ENCODE data around the gene GFY. TPM values are rescaled to one million over a fixed set of nuclear protein-coding genes. Genes with fewer than 3 reads are reported as not detected.

Gene GFY
- total RNA-seq, 2 experiments from 2014 or later = not detected

DNA sequence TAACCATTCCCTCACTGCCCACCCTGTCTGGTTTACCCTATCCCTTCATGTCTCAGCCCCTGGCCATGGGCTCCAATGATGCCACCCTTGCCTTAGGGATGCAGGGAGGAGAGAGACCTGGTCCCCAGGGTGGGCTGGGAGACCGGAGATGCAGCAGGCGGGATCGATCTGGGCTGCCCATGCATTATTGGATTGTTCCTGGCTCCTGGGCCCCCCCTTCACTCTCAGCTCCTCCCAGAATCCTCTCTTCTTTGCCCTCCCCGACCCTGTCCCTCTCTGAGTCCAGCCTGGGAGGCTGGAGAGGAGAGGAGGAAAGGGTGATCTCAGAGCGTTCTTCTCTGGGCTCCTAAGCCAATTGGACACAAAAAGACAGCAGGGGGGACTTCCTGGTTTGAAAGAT, 31.3 kb upstream of the GFY start:
- Mint-ChIP-seq H3K27ac (no peak overlapping the region), H3K27me3 (ENCODE audit: low read depth) (peaks cover 8% of the 10 kb centered on the region), H3K4me1 (ENCODE audit: low read depth) (peaks cover 27% of the 10 kb centered on the region), H3K4me3 (no peak overlapping the region), H3K36me3 (ENCODE audit: low read depth) (no peaks in the 10 kb centered on the region), H3K9me3 (ENCODE audit: insufficient read depth) (no peaks in the 10 kb centered on the region)
- CTCF ChIA-PET = interaction anchor here (1.0 to 1.3 kb wide), 2 partner anchors 16 to 82 kb away, joined by 3 to 4 read pairs; no protein-coding TSS in a partner anchor
- POLR2A ChIA-PET = no interaction called here
- no peak for ATAC-seq
- no peak for DNase-seq

DNA sequence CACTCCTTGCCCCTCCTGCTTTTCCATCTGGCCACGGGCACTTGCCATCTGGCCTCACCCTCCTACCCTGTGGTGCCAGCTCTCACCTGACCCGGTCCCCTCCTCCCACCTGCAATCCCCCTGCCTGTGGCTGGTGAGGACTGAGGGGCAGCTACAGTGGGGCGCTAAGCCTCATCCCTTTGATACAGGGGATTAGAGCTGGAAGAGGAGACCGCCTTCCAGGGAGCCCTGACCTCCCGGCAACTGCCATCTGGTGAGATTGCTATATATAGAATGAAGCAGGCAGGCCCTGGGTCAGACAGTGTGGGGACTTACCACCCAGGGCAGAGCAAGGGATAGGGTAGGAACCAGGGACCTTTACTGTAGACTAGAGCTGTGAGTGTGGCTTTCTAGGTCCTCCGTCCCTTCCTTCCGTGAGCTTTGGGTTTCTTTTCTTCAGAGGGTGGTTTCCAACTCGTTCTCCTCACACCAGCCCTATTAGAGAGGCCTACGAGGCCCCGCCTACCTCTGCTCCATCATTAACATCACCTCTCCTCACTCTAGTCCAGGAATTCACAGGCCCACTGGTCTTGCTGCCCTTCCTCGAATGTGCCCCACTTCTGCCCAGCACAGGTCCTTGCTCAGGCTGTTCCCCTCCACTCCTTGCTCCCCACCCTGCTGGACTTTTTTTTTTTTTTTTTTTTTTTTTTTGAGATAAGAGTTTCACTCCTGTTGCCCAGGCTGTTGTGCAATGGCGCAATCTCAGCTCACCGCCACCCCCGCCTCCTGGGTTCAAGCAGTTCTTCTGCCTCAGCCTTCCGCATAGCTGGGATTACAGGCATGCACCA, 29.4 kb upstream of the GFY start:
- POLR2A ChIA-PET = no interaction called here
- CTCF ChIA-PET = interaction anchor here (0.7 to 0.9 kb wide), 2 partner anchors 26 to 75 kb away, joined by 3 read pairs; no protein-coding TSS in a partner anchor
- Mint-ChIP-seq H3K9me3 (ENCODE audit: insufficient read depth) (no peaks in the 10 kb centered on the region), H3K36me3 (ENCODE audit: low read depth) (no peaks in the 10 kb centered on the region), H3K27ac (no peak overlapping the region), H3K4me1 (ENCODE audit: low read depth) (peaks cover 27% of the 10 kb centered on the region), H3K4me3 (no peak overlapping the region), H3K27me3 (ENCODE audit: low read depth) (peaks cover 8% of the 10 kb centered on the region)
- no peak for DNase-seq
- ATAC-seq = no peak

DNA sequence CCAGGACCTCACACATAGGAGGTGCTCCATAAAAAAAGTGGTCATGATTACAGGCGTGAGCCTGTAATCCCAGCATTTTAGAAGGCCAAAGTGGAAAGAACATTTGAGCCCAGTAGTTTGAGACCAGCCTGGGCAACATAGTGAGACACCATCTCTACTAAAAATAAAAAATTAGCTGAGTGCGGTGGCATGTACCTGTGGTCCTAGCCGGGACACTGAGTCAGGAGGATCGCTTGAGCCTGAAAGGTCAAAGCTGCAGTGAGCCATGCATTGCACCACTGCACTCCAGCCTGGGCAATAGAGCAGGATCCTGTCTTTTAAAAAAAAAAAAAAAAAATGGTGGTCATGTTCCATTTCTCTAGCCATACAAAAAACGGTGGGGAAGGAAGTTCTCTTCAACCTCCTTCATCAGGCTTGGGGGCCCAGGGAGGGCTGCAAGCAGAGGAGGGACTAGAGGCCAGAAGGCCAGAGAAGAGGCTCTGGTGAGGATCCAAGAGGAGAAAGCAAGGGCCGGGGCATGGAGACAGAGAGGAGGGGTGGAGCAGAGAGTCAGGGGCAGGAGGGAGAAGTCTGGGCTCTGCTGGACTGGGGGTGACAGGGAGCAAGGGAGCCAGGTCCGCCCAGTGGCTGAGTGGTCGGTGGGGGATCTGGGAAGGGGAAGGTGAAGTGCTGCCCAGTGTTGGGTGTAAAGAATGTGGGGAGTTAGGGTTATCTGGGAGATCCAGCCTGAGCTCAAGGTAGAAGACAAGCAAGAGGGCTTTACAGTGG, 28.3 kb upstream of the GFY start:
- no peak overlapping the region for H3K27ac Mint-ChIP-seq
- no peaks in the 10 kb centered on the region for H3K9me3 Mint-ChIP-seq (ENCODE audit: insufficient read depth)

DNA sequence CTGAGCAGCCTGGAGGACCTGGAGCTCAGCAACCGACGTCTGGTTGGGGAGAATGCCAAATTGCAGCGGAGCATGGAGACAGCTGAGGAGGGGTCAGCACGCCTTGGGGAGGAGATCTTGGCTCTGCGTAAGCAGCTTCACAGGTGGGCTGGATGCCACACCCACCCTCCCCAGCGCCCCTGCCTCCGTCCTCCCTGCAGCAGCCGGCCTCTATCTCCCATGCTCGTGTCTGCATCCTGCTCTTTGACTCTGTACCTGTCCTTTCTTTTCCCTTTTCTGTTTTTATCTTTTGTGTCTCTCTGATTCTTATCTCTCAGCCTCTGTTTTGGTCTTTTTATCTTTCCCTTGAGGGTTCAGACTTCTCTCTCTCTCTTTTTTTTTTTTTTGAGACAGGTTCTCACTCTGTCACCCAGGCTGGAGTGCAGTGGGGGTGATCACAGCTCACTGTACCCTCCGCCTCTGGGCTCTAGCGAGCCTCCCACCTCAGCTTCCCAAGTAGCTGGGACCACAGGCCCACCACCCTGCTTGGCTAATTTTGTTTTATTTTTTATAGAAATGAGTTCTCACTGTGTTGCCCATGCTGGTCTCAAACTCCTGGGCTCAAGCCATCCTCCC, 27.1 kb upstream of the GFY start:
- ATAC-seq = no peak
- POLR2A ChIA-PET = interaction anchor here (0.6 kb wide), 1 partner anchor 169 kb away, joined by 3 read pairs; no protein-coding TSS in a partner anchor
- Mint-ChIP-seq H3K9me3 (ENCODE audit: insufficient read depth) (no peaks in the 10 kb centered on the region), H3K4me1 (ENCODE audit: low read depth) (peaks cover 12% of the 10 kb centered on the region), H3K36me3 (ENCODE audit: low read depth) (no peaks in the 10 kb centered on the region), H3K4me3 (no peak overlapping the region), H3K27ac (peak overlapping the region; percentile 55), H3K27me3 (ENCODE audit: low read depth) (peaks cover 8% of the 10 kb centered on the region)
- no peak for DNase-seq
- CTCF ChIA-PET = no interaction called here

More for the DNA sequence above, 28.3 kb upstream of the GFY start:
- no peak overlapping the region for H3K4me3 Mint-ChIP-seq
- DNase-seq = no peak
- no peaks in the 10 kb centered on the region for H3K36me3 Mint-ChIP-seq (ENCODE audit: low read depth)
- H3K4me1 Mint-ChIP-seq (ENCODE audit: low read depth) = peaks cover 18% of the 10 kb centered on the region
- peaks cover 8% of the 10 kb centered on the region for H3K27me3 Mint-ChIP-seq (ENCODE audit: low read depth)
- ChIA-PET CTCF (no interaction called here), POLR2A (no interaction called here)
- ATAC-seq = no peak

DNA sequence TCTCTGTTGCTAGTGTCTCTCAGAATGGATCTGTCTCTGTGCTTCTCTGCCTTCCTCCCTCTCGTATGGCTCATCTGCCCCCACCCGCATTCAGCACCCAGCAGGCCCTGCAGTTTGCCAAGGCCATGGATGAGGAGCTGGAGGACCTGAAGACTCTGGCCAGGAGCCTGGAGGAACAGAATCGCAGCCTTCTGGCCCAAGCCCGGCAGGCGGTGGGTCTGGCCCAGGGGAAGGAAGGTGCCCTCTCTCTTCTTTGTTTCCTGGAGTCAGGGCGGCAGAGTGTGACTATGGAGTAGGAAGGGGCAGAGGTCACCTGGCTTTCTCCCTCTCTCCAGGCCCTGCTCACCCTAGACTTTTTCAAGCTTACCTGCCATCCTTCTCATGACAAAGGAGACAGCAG, 26.3 kb upstream of the GFY start:
- POLR2A ChIA-PET = no interaction called here
- no peak for DNase-seq
- no peak overlapping the region for H3K4me3 Mint-ChIP-seq
- no peaks in the 10 kb centered on the region for H3K36me3 Mint-ChIP-seq (ENCODE audit: low read depth)
- H3K27me3 Mint-ChIP-seq (ENCODE audit: low read depth) = peaks cover 8% of the 10 kb centered on the region
- no peak for ATAC-seq
- no peak overlapping the region for H3K27ac Mint-ChIP-seq
- CTCF ChIA-PET = no interaction called here
- H3K9me3 Mint-ChIP-seq (ENCODE audit: insufficient read depth) = no peaks in the 10 kb centered on the region
- H3K4me1 Mint-ChIP-seq (ENCODE audit: low read depth) = peaks cover 17% of the 10 kb centered on the region

DNA sequence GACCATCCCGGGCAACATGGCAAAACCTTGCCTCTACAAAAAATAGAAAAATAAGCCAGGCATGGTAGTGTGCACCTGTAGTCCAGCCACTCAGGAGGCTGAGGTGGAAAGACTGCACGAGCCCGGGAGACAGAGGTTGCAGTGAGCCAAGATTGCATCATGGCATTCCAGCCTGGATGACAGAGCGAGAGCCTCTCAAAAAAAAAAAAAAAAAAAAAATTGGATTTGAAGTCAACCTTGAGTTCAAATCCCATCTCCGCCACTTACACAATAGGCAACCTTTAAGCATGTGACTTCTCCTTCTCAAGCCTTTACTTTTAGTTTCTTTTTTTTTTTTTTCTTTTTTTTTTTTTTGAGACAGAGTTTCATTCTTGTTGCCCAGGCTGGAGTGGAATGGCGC, 25.2 kb upstream of the GFY start:
- POLR2A ChIA-PET = no interaction called here
- CTCF ChIA-PET = interaction anchor here (1.5 kb wide), 1 partner anchor 74 kb away, joined by 3 read pairs; no protein-coding TSS in a partner anchor
- no peak for DNase-seq

GRCh38 chr19:49403404-49404187, 21.6 kb upstream of the GFY start:
- Mint-ChIP-seq H3K4me1 (ENCODE audit: low read depth) (peaks cover 30% of the 10 kb centered on the region), H3K27ac (no peak overlapping the region), H3K9me3 (ENCODE audit: insufficient read depth) (no peaks in the 10 kb centered on the region), H3K27me3 (ENCODE audit: low read depth) (peaks cover under 1% of the 10 kb centered on the region), H3K36me3 (ENCODE audit: low read depth) (no peaks in the 10 kb centered on the region), H3K4me3 (no peak overlapping the region)
- ChIA-PET POLR2A (no interaction called here), CTCF (interaction anchor here (1.0 to 2.2 kb wide), 3 partner anchors 12 to 67 kb away, joined by 3 to 10 read pairs (median 6); no protein-coding TSS in a partner anchor)
- DNase-seq (no peak), ATAC-seq (no peak)

More for the DNA sequence above, 25.2 kb upstream of the GFY start:
- ATAC-seq = no peak
- Mint-ChIP-seq H3K9me3 (ENCODE audit: insufficient read depth) (no peaks in the 10 kb centered on the region), H3K27me3 (ENCODE audit: low read depth) (peaks cover 8% of the 10 kb centered on the region), H3K4me1 (ENCODE audit: low read depth) (peaks cover 17% of the 10 kb centered on the region), H3K4me3 (no peak overlapping the region), H3K27ac (no peak overlapping the region), H3K36me3 (ENCODE audit: low read depth) (no peaks in the 10 kb centered on the region)

DNA sequence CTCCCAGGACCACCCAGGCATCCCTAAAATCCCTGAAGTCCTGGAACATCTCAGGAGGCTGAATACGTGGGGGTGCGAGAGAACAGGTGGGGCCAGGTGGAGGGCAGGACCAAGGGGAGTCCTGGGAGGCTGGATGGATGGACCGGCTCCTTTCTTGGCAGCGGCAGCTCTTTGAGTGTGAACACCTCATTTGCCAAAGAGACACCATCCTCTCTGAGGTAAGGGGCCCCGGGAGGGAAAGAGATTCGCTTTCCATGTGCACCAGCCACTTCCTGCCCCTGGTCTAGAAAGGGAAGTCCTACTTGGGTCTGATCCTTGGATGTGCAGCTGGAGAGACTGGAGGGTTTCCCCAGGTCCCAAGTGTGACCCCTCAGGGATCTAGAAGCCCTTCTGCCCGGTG, 18.1 kb upstream of the GFY start:
- ChIA-PET POLR2A (no interaction called here), CTCF (interaction anchor here (1.2 to 8.6 kb wide), 3 partner anchors 14 to 18 kb away, joined by 4 to 52 read pairs (median 4); partner anchors contain the start of gene GFY)
- Mint-ChIP-seq H3K27ac (no peak overlapping the region), H3K9me3 (ENCODE audit: insufficient read depth) (no peaks in the 10 kb centered on the region), H3K36me3 (ENCODE audit: low read depth) (no peaks in the 10 kb centered on the region), H3K4me1 (ENCODE audit: low read depth) (peaks cover 59% of the 10 kb centered on the region), H3K4me3 (no peak overlapping the region), H3K27me3 (ENCODE audit: low read depth) (no peaks in the 10 kb centered on the region)
- no peak for DNase-seq
- no peak for ATAC-seq

GRCh38 chr19:49407482-49408015, 17.6 kb upstream of the GFY start:
- Mint-ChIP-seq H3K9me3 (ENCODE audit: insufficient read depth) (no peaks in the 10 kb centered on the region), H3K4me3 (no peak overlapping the region), H3K36me3 (ENCODE audit: low read depth) (no peaks in the 10 kb centered on the region), H3K4me1 (ENCODE audit: low read depth) (peaks cover 63% of the 10 kb centered on the region), H3K27ac (peak overlapping the region; percentile 1), H3K27me3 (ENCODE audit: low read depth) (peaks cover 3% of the 10 kb centered on the region)
- no peak for DNase-seq
- ATAC-seq = no peak
- POLR2A ChIA-PET = no interaction called here
- CTCF ChIA-PET = interaction anchor here (8.6 kb wide), 1 partner anchor 16 kb away, joined by 52 read pairs; no protein-coding TSS in a partner anchor

DNA sequence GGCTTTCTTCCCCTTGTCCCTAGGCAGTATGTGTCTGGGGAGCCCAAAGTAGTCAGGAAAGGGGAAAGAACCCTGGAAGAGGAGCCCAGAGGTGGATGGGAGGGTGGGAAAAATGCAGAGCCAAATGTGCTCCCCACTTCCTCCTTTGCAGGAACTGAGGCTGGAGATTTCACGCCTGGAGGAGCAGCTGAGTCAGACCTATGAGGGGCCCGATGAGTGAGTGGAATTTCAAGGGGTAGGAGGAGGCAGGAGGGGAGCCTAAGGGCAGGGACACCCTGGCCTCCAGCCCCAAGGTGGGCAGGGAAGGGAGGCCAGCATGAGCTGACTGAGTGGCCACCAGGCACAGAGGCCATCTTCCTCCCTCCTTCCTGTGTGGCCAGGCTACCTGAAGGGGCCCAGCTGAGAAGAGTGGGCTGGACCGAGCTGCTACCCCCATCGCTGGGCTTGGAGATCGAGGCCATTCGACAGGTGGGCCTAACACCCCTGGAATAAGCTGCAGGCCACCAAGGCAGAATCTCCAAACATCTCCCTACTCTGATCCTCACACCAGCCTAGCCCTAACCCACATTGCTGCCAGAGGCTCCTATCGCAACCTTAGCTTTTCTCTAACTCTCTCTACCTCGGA, 16.3 kb upstream of the GFY start:
- H3K36me3 Mint-ChIP-seq (ENCODE audit: low read depth) = no peaks in the 10 kb centered on the region

More for the DNA sequence above, 16.3 kb upstream of the GFY start:
- Mint-ChIP-seq H3K27me3 (ENCODE audit: low read depth) (peaks cover 3% of the 10 kb centered on the region), H3K4me3 (peak overlapping the region; percentile 30), H3K4me1 (ENCODE audit: low read depth) (peaks cover 58% of the 10 kb centered on the region), H3K9me3 (ENCODE audit: insufficient read depth) (no peaks in the 10 kb centered on the region), H3K27ac (peak overlapping the region; percentile 84)
- DNase-seq (no peak), ATAC-seq (no peak)
- POLR2A ChIA-PET = interaction anchor here (0.6 to 1.4 kb wide), 7 partner anchors 15 to 1316 kb away, joined by 3 to 5 read pairs (median 3); partner anchors contain the start of gene ALDH16A1
- CTCF ChIA-PET = interaction anchor here (1.0 to 8.6 kb wide), 6 partner anchors 13 to 210 kb away, joined by 3 to 52 read pairs (median 5); partner anchors contain the start of gene GFY

Measured in activated CD8-positive, alpha-beta T cell treated with anti-CD3 and anti-CD28 coated beads, Interleukin-2, amount 10 ng/mL, durations not matched to agents 7 days and 5 days (primary cell).